ENCODE data around the gene ZFR2.

ZFR2 gene

GRCh38 chr19:3825286-3825956 lies 43.4 kb downstream of the ZFR2 start:
- no peak for TF ChIP-seq CTCF (IDR thresholded peaks at IDR 0.05; ENCODE audit: low read length)
- no peak for TF ChIP-seq EZH2 (IDR thresholded peaks at IDR 0.05; ENCODE audit: borderline replicate concordance, low read length)
- Histone ChIP-seq H4K20me1 (ENCODE audit: insufficient read depth, low read length) (no peaks in the 10 kb centered on the region), H3K79me2 (ENCODE audit: insufficient read depth, low read length) (no peaks in the 10 kb centered on the region), H3K4me1 (ENCODE audit: insufficient read depth, low read length, severe bottlenecking) (no peaks in the 10 kb centered on the region), H3K9ac (ENCODE audit: low read length) (no peak overlapping the region), H3K27me3 (ENCODE audit: insufficient read depth, low read length) (peaks cover 16% of the 10 kb centered on the region; the same call in 1 of the 2 replicates), H3K4me3 (ENCODE audit: low read depth, low read length, poor library complexity, severe bottlenecking) (no peak overlapping the region), H3K36me3 (ENCODE audit: insufficient read depth, low read length) (no peaks in the 10 kb centered on the region), H3K9me2 (ENCODE audit: low read depth, low read length) (no peaks in the 10 kb centered on the region), H3K9me3 (ENCODE audit: low read length) (no peaks in the 10 kb centered on the region), H3K27ac (ENCODE audit: low read depth, low read length, poor library complexity, severe bottlenecking) (no peak overlapping the region), H2AFZ (ENCODE audit: low read length) (no peak overlapping the region), H3K4me2 (ENCODE audit: low read length) (no peak overlapping the region), H3F3A (ENCODE audit: insufficient read depth, low read length) (no peaks in the 10 kb centered on the region)

GRCh38 chr19:3823350-3823713 lies 45.5 kb downstream of the ZFR2 start:
- peaks cover 16% of the 10 kb centered on the region; the same call in 1 of the 2 replicates for H3K27me3 ChIP-seq (ENCODE audit: insufficient read depth, low read length)
- no peak for TF ChIP-seq CTCF (IDR thresholded peaks at IDR 0.05; ENCODE audit: low read length)
- TF ChIP-seq EZH2 (IDR thresholded peaks at IDR 0.05; ENCODE audit: borderline replicate concordance, low read length), result no peak

GRCh38 chr19:3822683-3823349 lies 46.0 kb downstream of the ZFR2 start:
- Histone ChIP-seq H3K9me3 (ENCODE audit: low read length) (no peaks in the 10 kb centered on the region), H3K9me2 (ENCODE audit: low read depth, low read length) (no peaks in the 10 kb centered on the region), H2AFZ (ENCODE audit: low read length) (no peak overlapping the region), H3F3A (ENCODE audit: insufficient read depth, low read length) (no peaks in the 10 kb centered on the region), H3K4me1 (ENCODE audit: insufficient read depth, low read length, severe bottlenecking) (no peaks in the 10 kb centered on the region), H3K36me3 (ENCODE audit: insufficient read depth, low read length) (no peaks in the 10 kb centered on the region), H3K79me2 (ENCODE audit: insufficient read depth, low read length) (no peaks in the 10 kb centered on the region), H3K27me3 (ENCODE audit: insufficient read depth, low read length) (peaks cover 16% of the 10 kb centered on the region; the same call in 1 of the 2 replicates), H3K27ac (ENCODE audit: low read depth, low read length, poor library complexity, severe bottlenecking) (no peak overlapping the region), H3K4me3 (ENCODE audit: low read depth, low read length, poor library complexity, severe bottlenecking) (no peak overlapping the region), H3K9ac (ENCODE audit: low read length) (no peak overlapping the region), H4K20me1 (ENCODE audit: insufficient read depth, low read length) (no peaks in the 10 kb centered on the region), H3K4me2 (ENCODE audit: low read length) (no peak overlapping the region)
- TF ChIP-seq EZH2 (IDR thresholded peaks at IDR 0.05; ENCODE audit: borderline replicate concordance, low read length) (no peak), CTCF (IDR thresholded peaks at IDR 0.05; ENCODE audit: low read length) (no peak)

More at GRCh38 chr19:3823350-3823713, 45.5 kb downstream of the ZFR2 start:
- H3K4me1 ChIP-seq (ENCODE audit: insufficient read depth, low read length, severe bottlenecking), result no peaks in the 10 kb centered on the region
- H3K9ac ChIP-seq (ENCODE audit: low read length), result no peak overlapping the region
- no peak overlapping the region for H3K27ac ChIP-seq (ENCODE audit: low read depth, low read length, poor library complexity, severe bottlenecking)
- no peaks in the 10 kb centered on the region for H4K20me1 ChIP-seq (ENCODE audit: insufficient read depth, low read length)
- H3K36me3 ChIP-seq (ENCODE audit: insufficient read depth, low read length), result no peaks in the 10 kb centered on the region
- H3F3A ChIP-seq (ENCODE audit: insufficient read depth, low read length), result no peaks in the 10 kb centered on the region
- no peaks in the 10 kb centered on the region for H3K9me3 ChIP-seq (ENCODE audit: low read length)
- no peaks in the 10 kb centered on the region for H3K79me2 ChIP-seq (ENCODE audit: insufficient read depth, low read length)
- H3K4me2 ChIP-seq (ENCODE audit: low read length), result no peak overlapping the region
- no peak overlapping the region for H3K4me3 ChIP-seq (ENCODE audit: low read depth, low read length, poor library complexity, severe bottlenecking)
- no peaks in the 10 kb centered on the region for H3K9me2 ChIP-seq (ENCODE audit: low read depth, low read length)
- H2AFZ ChIP-seq (ENCODE audit: low read length), result no peak overlapping the region

Measured in OCI-LY1 (cell line).